GM12892 (cell line): ENCODE measurements around the gene WDR70.

ENCODE experiments used
- POLR2A ChIP-seq: IDR thresholded peaks from 2 replicates; pipeline ENCODE4 v1.6.1; 2011; ENCODE audit warnings: low read depth, low read length, control low read depth
- POLR2AphosphoS5 ChIP-seq: IDR thresholded peaks from 2 replicates; pipeline ENCODE4 v1.6.1; 2011; ENCODE audit warnings: low read depth, low read length, control low read depth

- no peak for TF ChIP-seq POLR2A
- no peak for TF ChIP-seq POLR2AphosphoS5
These were observed 224.0 kb downstream of the WDR70 start for GRCh38 chr5:37603072-37603471.
